ENCODE results near the gene FDX1. TPM values are rescaled to one million over a fixed set of nuclear protein-coding genes. Genes with fewer than 3 reads are reported as not detected.

Gene FDX1
- total RNA-seq, 1 donor from 2014 or later: 13.0 TPM

DNA sequence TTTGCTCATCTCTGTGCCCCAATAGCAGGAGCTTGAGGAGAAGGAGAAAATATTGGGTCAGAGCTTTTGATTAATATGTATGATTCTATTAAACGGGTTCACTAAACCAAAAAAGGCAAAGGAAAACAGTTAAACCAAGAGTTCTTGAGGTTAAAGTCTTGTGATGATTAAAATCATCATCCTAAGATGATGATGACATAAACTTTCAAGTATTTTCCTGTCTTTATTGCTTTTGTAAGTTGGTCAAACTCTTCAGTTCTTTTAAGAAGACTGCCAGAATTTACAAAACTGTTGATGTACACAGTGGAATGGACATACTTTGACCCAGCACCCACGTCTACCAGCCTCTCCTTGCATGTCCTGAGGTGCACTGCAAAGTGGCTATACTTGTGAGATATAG, 41.0 kb downstream of the FDX1 start:
- no peaks in the 10 kb centered on the region for H3K9me3 Mint-ChIP-seq
- Histone ChIP-seq H4K20me1 (ENCODE audit: low read depth) (no peaks in the 10 kb centered on the region), H3K4me1 (no peaks in the 10 kb centered on the region), H3K9me3 (ENCODE audit: low read depth) (no peaks in the 10 kb centered on the region), H3K27me3 (no peaks in the 10 kb centered on the region), H3K4me2 (no peak overlapping the region), H3K9ac (no peak overlapping the region), H3K79me2 (ENCODE audit: low read depth) (no peaks in the 10 kb centered on the region), H3F3A (ENCODE audit: low read depth) (no peaks in the 10 kb centered on the region), H3K4me3 (no peak overlapping the region), H2AFZ (replicated peaks) (no peak overlapping the region), H3K36me3 (no peaks in the 10 kb centered on the region), H3K27ac (no peak overlapping the region)
- peaks cover 1% of the 10 kb centered on the region for H3K4me1 Mint-ChIP-seq
- TF ChIP-seq, protein P1, sequence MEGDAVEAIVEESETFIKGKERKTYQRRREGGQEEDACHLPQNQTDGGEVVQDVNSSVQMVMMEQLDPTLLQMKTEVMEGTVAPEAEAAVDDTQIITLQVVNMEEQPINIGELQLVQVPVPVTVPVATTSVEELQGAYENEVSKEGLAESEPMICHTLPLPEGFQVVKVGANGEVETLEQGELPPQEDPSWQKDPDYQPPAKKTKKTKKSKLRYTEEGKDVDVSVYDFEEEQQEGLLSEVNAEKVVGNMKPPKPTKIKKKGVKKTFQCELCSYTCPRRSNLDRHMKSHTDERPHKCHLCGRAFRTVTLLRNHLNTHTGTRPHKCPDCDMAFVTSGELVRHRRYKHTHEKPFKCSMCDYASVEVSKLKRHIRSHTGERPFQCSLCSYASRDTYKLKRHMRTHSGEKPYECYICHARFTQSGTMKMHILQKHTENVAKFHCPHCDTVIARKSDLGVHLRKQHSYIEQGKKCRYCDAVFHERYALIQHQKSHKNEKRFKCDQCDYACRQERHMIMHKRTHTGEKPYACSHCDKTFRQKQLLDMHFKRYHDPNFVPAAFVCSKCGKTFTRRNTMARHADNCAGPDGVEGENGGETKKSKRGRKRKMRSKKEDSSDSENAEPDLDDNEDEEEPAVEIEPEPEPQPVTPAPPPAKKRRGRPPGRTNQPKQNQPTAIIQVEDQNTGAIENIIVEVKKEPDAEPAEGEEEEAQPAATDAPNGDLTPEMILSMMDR (IDR thresholded peaks at IDR 0.05): no peak
- TF ChIP-seq EZH2 (IDR thresholded peaks at IDR 0.05): no peak
- TF ChIP-seq EZH2phosphoT487 (IDR thresholded peaks at IDR 0.05): no peak
- peaks cover 3% of the 10 kb centered on the region for H3K36me3 Mint-ChIP-seq
- no peak overlapping the region for H3K4me3 Mint-ChIP-seq
- no peak for DNase-seq (ENCODE audit: low spot score)
- H3K27me3 Mint-ChIP-seq (ENCODE audit: insufficient read depth, low read depth): no peaks in the 10 kb centered on the region
- H3K27ac Mint-ChIP-seq: no peak overlapping the region

DNA sequence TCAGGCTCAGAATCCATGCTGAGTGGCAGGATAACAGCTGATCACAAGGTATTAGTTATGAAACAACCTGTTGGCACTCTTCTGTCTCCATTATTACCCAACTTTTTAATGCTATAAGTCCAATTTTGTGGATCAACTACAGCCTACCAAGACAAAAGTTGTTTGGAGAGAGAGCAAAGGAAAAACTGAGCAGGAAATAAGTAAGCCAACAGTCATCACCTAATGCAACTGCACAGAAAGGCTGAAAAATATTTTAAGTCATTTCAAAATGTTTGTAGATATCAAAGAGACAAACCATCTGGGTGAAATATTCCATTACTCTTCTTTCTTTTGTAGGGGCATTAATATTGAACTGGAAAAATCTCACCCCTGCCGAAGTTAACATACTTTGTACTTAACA, 41.6 kb downstream of the FDX1 start:
- no peak overlapping the region for H3K27ac ChIP-seq
- H3K4me3 Mint-ChIP-seq: no peak overlapping the region
- H2AFZ ChIP-seq (replicated peaks): no peak overlapping the region
- no peaks in the 10 kb centered on the region for H3K4me1 ChIP-seq
- peaks cover 3% of the 10 kb centered on the region for H3K36me3 Mint-ChIP-seq
- H4K20me1 ChIP-seq (ENCODE audit: low read depth): no peaks in the 10 kb centered on the region
- H3K4me3 ChIP-seq: no peak overlapping the region
- H3K79me2 ChIP-seq (ENCODE audit: low read depth): no peaks in the 10 kb centered on the region
- H3K4me2 ChIP-seq: no peak overlapping the region
- H3K4me1 Mint-ChIP-seq: peaks cover 7% of the 10 kb centered on the region
- no peak overlapping the region for H3K27ac Mint-ChIP-seq
- no peaks in the 10 kb centered on the region for H3K36me3 ChIP-seq
- no peak overlapping the region for H3K9ac ChIP-seq
- no peaks in the 10 kb centered on the region for H3K27me3 ChIP-seq
- no peaks in the 10 kb centered on the region for H3K27me3 Mint-ChIP-seq (ENCODE audit: insufficient read depth, low read depth)
- H3F3A ChIP-seq (ENCODE audit: low read depth): no peaks in the 10 kb centered on the region
- TF ChIP-seq EZH2phosphoT487 (IDR thresholded peaks at IDR 0.05): no peak
- no peak for TF ChIP-seq EZH2 (IDR thresholded peaks at IDR 0.05)
- TF ChIP-seq, protein P1 (IDR thresholded peaks at IDR 0.05): no peak
- H3K9me3 Mint-ChIP-seq: no peaks in the 10 kb centered on the region
- DNase-seq (ENCODE audit: low spot score): no peak
- no peaks in the 10 kb centered on the region for H3K9me3 ChIP-seq (ENCODE audit: low read depth)

DNA sequence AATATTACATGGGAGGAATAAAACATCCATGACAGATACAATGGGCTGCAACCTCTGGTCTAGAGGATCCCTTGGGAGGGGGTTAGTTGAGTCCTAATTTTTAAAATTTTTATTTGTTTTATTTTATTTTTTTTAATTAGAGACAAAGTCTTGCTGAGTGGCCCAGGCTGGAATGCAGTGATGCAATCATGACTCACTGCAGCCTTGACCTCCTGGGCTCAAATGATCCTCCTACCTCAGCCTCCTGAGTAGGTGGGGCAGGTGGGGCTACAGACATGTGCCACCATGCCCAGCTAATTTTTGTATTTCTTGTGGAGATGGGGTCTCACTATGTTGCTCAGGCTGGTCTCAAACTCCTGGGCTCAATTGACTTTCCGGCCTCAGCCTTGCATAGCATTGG, 43.1 kb downstream of the FDX1 start:
- H3K27ac Mint-ChIP-seq: no peak overlapping the region
- no peak overlapping the region for H3K9ac ChIP-seq
- H3K79me2 ChIP-seq (ENCODE audit: low read depth): no peaks in the 10 kb centered on the region
- H3F3A ChIP-seq (ENCODE audit: low read depth): no peaks in the 10 kb centered on the region
- no peak overlapping the region for H2AFZ ChIP-seq (replicated peaks)
- no peak overlapping the region for H3K27ac ChIP-seq
- H3K4me1 Mint-ChIP-seq: peaks cover 7% of the 10 kb centered on the region
- no peak overlapping the region for H3K4me3 ChIP-seq
- no peaks in the 10 kb centered on the region for H3K4me1 ChIP-seq
- DNase-seq (ENCODE audit: low spot score): no peak
- no peaks in the 10 kb centered on the region for H3K27me3 Mint-ChIP-seq (ENCODE audit: insufficient read depth, low read depth)
- H3K4me2 ChIP-seq: no peak overlapping the region
- peaks cover 3% of the 10 kb centered on the region for H3K36me3 Mint-ChIP-seq
- H3K9me3 Mint-ChIP-seq: no peaks in the 10 kb centered on the region
- no peaks in the 10 kb centered on the region for H3K27me3 ChIP-seq
- no peak overlapping the region for H3K4me3 Mint-ChIP-seq
- TF ChIP-seq EZH2phosphoT487 (IDR thresholded peaks at IDR 0.05): no peak
- TF ChIP-seq EZH2 (IDR thresholded peaks at IDR 0.05): no peak
- TF ChIP-seq, protein P1 (IDR thresholded peaks at IDR 0.05): no peak
- H3K36me3 ChIP-seq: no peaks in the 10 kb centered on the region
- H4K20me1 ChIP-seq (ENCODE audit: low read depth): no peaks in the 10 kb centered on the region
- H3K9me3 ChIP-seq (ENCODE audit: low read depth): no peaks in the 10 kb centered on the region
